ENCODE results near the gene LRRC31. TPM values are rescaled to one million over a fixed set of nuclear protein-coding genes. Genes with fewer than 3 reads are reported as not detected.

Gene LRRC31
- total RNA-seq, 1 donor from 2014 or later, result not detected

GRCh38 chr3:169865176-169865767, 4.5 kb downstream of the LRRC31 start:
- H3K9ac ChIP-seq (ENCODE audit: low read depth in 1 of 3, low read length in 3 of 3), result no peak overlapping the region
- H3K27ac ChIP-seq (ENCODE audit: low read depth, low read length), result no peak overlapping the region
- H3K9me3 ChIP-seq (ENCODE audit: control insufficient read depth in 3 of 3, low read length in 3 of 3), result no peaks in the 10 kb centered on the region
- no peaks in the 10 kb centered on the region for H3K4me1 ChIP-seq (ENCODE audit: control insufficient read depth in 3 of 3, insufficient read depth in 3 of 3, low read length in 3 of 3)
- H3K27me3 ChIP-seq (ENCODE audit: control insufficient read depth in 3 of 3, insufficient read depth in 3 of 3, low read length in 3 of 3), result peaks cover 0 to 3% (median 0%) of the 10 kb centered on the region in 3 donors
- H3K36me3 ChIP-seq (ENCODE audit: control insufficient read depth in 3 of 3, insufficient read depth in 3 of 3, low read length in 3 of 3), result no peaks in the 10 kb centered on the region
- H3K4me3 ChIP-seq (ENCODE audit: low read length in 3 of 3), result no peak overlapping the region

- no peaks in the 10 kb centered on the region for H3K9me3 ChIP-seq (ENCODE audit: control insufficient read depth in 3 of 3, low read length in 3 of 3)
- H3K27ac ChIP-seq (ENCODE audit: low read depth, low read length), result no peak overlapping the region
- peaks cover 0 to 3% (median 0%) of the 10 kb centered on the region in 3 donors for H3K27me3 ChIP-seq (ENCODE audit: control insufficient read depth in 3 of 3, insufficient read depth in 3 of 3, low read length in 3 of 3)
- no peaks in the 10 kb centered on the region for H3K4me1 ChIP-seq (ENCODE audit: control insufficient read depth in 3 of 3, insufficient read depth in 3 of 3, low read length in 3 of 3)
- no peak overlapping the region for H3K9ac ChIP-seq (ENCODE audit: low read depth in 1 of 3, low read length in 3 of 3)
- H3K4me3 ChIP-seq (ENCODE audit: low read length in 3 of 3), result no peak overlapping the region
- no peaks in the 10 kb centered on the region for H3K36me3 ChIP-seq (ENCODE audit: control insufficient read depth in 3 of 3, insufficient read depth in 3 of 3, low read length in 3 of 3)
These were observed 5.5 kb downstream of the LRRC31 start for GRCh38 chr3:169864270-169864669.

GRCh38 chr3:169863458-169863899, 6.3 kb downstream of the LRRC31 start:
- no peak overlapping the region for H3K4me3 ChIP-seq (ENCODE audit: low read length in 3 of 3)

GRCh38 chr3:169861871-169862270, 7.9 kb downstream of the LRRC31 start:
- Histone ChIP-seq H3K27me3 (ENCODE audit: control insufficient read depth in 3 of 3, insufficient read depth in 3 of 3, low read length in 3 of 3) (peaks cover 0 to 3% (median 0%) of the 10 kb centered on the region in 3 donors), H3K4me3 (ENCODE audit: low read length in 3 of 3) (no peak overlapping the region), H3K27ac (ENCODE audit: low read depth, low read length) (no peak overlapping the region), H3K36me3 (ENCODE audit: control insufficient read depth in 3 of 3, insufficient read depth in 3 of 3, low read length in 3 of 3) (no peaks in the 10 kb centered on the region), H3K9me3 (ENCODE audit: control insufficient read depth in 3 of 3, low read length in 3 of 3) (no peaks in the 10 kb centered on the region), H3K4me1 (ENCODE audit: control insufficient read depth in 3 of 3, insufficient read depth in 3 of 3, low read length in 3 of 3) (no peaks in the 10 kb centered on the region), H3K9ac (ENCODE audit: low read depth in 1 of 3, low read length in 3 of 3) (no peak overlapping the region)

More at GRCh38 chr3:169863458-169863899, 6.3 kb downstream of the LRRC31 start:
- Histone ChIP-seq H3K9ac (ENCODE audit: low read depth in 1 of 3, low read length in 3 of 3) (no peak overlapping the region), H3K27me3 (ENCODE audit: control insufficient read depth in 3 of 3, insufficient read depth in 3 of 3, low read length in 3 of 3) (peaks cover 0 to 3% (median 0%) of the 10 kb centered on the region in 3 donors), H3K36me3 (ENCODE audit: control insufficient read depth in 3 of 3, insufficient read depth in 3 of 3, low read length in 3 of 3) (no peaks in the 10 kb centered on the region), H3K9me3 (ENCODE audit: control insufficient read depth in 3 of 3, low read length in 3 of 3) (no peaks in the 10 kb centered on the region), H3K27ac (ENCODE audit: low read depth, low read length) (no peak overlapping the region), H3K4me1 (ENCODE audit: control insufficient read depth in 3 of 3, insufficient read depth in 3 of 3, low read length in 3 of 3) (no peaks in the 10 kb centered on the region)

- Histone ChIP-seq H3K27me3 (ENCODE audit: control insufficient read depth in 3 of 3, insufficient read depth in 3 of 3, low read length in 3 of 3) (peaks cover 0 to 9% (median 0%) of the 10 kb centered on the region in 3 donors), H3K9me3 (ENCODE audit: control insufficient read depth in 3 of 3, low read length in 3 of 3) (no peaks in the 10 kb centered on the region), H3K36me3 (ENCODE audit: control insufficient read depth in 3 of 3, insufficient read depth in 3 of 3, low read length in 3 of 3) (no peaks in the 10 kb centered on the region), H3K9ac (ENCODE audit: low read depth in 1 of 3, low read length in 3 of 3) (no peak overlapping the region), H3K4me1 (ENCODE audit: control insufficient read depth in 3 of 3, insufficient read depth in 3 of 3, low read length in 3 of 3) (no peaks in the 10 kb centered on the region), H3K27ac (ENCODE audit: low read depth, low read length) (no peak overlapping the region), H3K4me3 (ENCODE audit: low read length in 3 of 3) (no peak overlapping the region)
These were observed 11.9 kb downstream of the LRRC31 start for GRCh38 chr3:169857811-169858210.

GRCh38 chr3:169855514-169855913, 14.2 kb downstream of the LRRC31 start:
- Histone ChIP-seq H3K4me3 (ENCODE audit: low read length in 3 of 3) (no peak overlapping the region), H3K27ac (ENCODE audit: low read depth, low read length) (no peak overlapping the region), H3K36me3 (ENCODE audit: control insufficient read depth in 3 of 3, insufficient read depth in 3 of 3, low read length in 3 of 3) (no peaks in the 10 kb centered on the region), H3K27me3 (ENCODE audit: control insufficient read depth in 3 of 3, insufficient read depth in 3 of 3, low read length in 3 of 3) (peaks cover 0 to 7% (median 0%) of the 10 kb centered on the region in 3 donors), H3K4me1 (ENCODE audit: control insufficient read depth in 3 of 3, insufficient read depth in 3 of 3, low read length in 3 of 3) (no peaks in the 10 kb centered on the region), H3K9ac (ENCODE audit: low read depth in 1 of 3, low read length in 3 of 3) (no peak overlapping the region), H3K9me3 (ENCODE audit: control insufficient read depth in 3 of 3, low read length in 3 of 3) (no peaks in the 10 kb centered on the region)

- Histone ChIP-seq H3K4me3 (ENCODE audit: low read length in 3 of 3) (no peak overlapping the region), H3K27ac (ENCODE audit: low read depth, low read length) (no peak overlapping the region), H3K4me1 (ENCODE audit: control insufficient read depth in 3 of 3, insufficient read depth in 3 of 3, low read length in 3 of 3) (no peaks in the 10 kb centered on the region), H3K9me3 (ENCODE audit: control insufficient read depth in 3 of 3, low read length in 3 of 3) (no peaks in the 10 kb centered on the region), H3K27me3 (ENCODE audit: control insufficient read depth in 3 of 3, insufficient read depth in 3 of 3, low read length in 3 of 3) (peaks cover 0 to 5% (median 4%) of the 10 kb centered on the region in 3 donors), H3K9ac (ENCODE audit: low read depth in 1 of 3, low read length in 3 of 3) (no peak overlapping the region), H3K36me3 (ENCODE audit: control insufficient read depth in 3 of 3, insufficient read depth in 3 of 3, low read length in 3 of 3) (no peaks in the 10 kb centered on the region)
These were observed 19.1 kb downstream of the LRRC31 start for GRCh38 chr3:169850618-169851017.

- Histone ChIP-seq H3K36me3 (ENCODE audit: control insufficient read depth in 3 of 3, insufficient read depth in 3 of 3, low read length in 3 of 3) (no peaks in the 10 kb centered on the region), H3K4me3 (ENCODE audit: low read length in 3 of 3) (no peak overlapping the region), H3K9ac (ENCODE audit: low read depth in 1 of 3, low read length in 3 of 3) (no peak overlapping the region), H3K9me3 (ENCODE audit: control insufficient read depth in 3 of 3, low read length in 3 of 3) (no peaks in the 10 kb centered on the region), H3K4me1 (ENCODE audit: control insufficient read depth in 3 of 3, insufficient read depth in 3 of 3, low read length in 3 of 3) (no peaks in the 10 kb centered on the region), H3K27me3 (ENCODE audit: control insufficient read depth in 3 of 3, insufficient read depth in 3 of 3, low read length in 3 of 3) (peaks cover 0 to 4% (median 1%) of the 10 kb centered on the region in 3 donors), H3K27ac (ENCODE audit: low read depth, low read length) (no peak overlapping the region)
These were observed 21.0 kb downstream of the LRRC31 start for GRCh38 chr3:169848741-169849140.

GRCh38 chr3:169847896-169848295, 21.8 kb downstream of the LRRC31 start:
- H3K9me3 ChIP-seq (ENCODE audit: control insufficient read depth in 3 of 3, low read length in 3 of 3), result no peaks in the 10 kb centered on the region
- no peak overlapping the region for H3K27ac ChIP-seq (ENCODE audit: low read depth, low read length)
- H3K27me3 ChIP-seq (ENCODE audit: control insufficient read depth in 3 of 3, insufficient read depth in 3 of 3, low read length in 3 of 3), result peaks cover 0 to 4% (median 0%) of the 10 kb centered on the region in 3 donors
- no peaks in the 10 kb centered on the region for H3K4me1 ChIP-seq (ENCODE audit: control insufficient read depth in 3 of 3, insufficient read depth in 3 of 3, low read length in 3 of 3)
- no peak overlapping the region for H3K9ac ChIP-seq (ENCODE audit: low read depth in 1 of 3, low read length in 3 of 3)
- no peak overlapping the region for H3K4me3 ChIP-seq (ENCODE audit: low read length in 3 of 3)
- no peaks in the 10 kb centered on the region for H3K36me3 ChIP-seq (ENCODE audit: control insufficient read depth in 3 of 3, insufficient read depth in 3 of 3, low read length in 3 of 3)

- Histone ChIP-seq H3K9ac (ENCODE audit: low read depth in 1 of 3, low read length in 3 of 3) (no peak overlapping the region), H3K27ac (ENCODE audit: low read depth, low read length) (no peak overlapping the region), H3K27me3 (ENCODE audit: control insufficient read depth in 3 of 3, insufficient read depth in 3 of 3, low read length in 3 of 3) (peaks cover 0 to 4% (median 0%) of the 10 kb centered on the region in 3 donors), H3K9me3 (ENCODE audit: control insufficient read depth in 3 of 3, low read length in 3 of 3) (no peaks in the 10 kb centered on the region), H3K36me3 (ENCODE audit: control insufficient read depth in 3 of 3, insufficient read depth in 3 of 3, low read length in 3 of 3) (no peaks in the 10 kb centered on the region), H3K4me3 (ENCODE audit: low read length in 3 of 3) (no peak overlapping the region), H3K4me1 (ENCODE audit: control insufficient read depth in 3 of 3, insufficient read depth in 3 of 3, low read length in 3 of 3) (no peaks in the 10 kb centered on the region)
These were observed 23.1 kb downstream of the LRRC31 start for GRCh38 chr3:169846458-169847193.
